WTC11 (cell line): ENCODE measurements around the gene CUL1. TPM values are rescaled to one million over a fixed set of nuclear protein-coding genes. Genes with fewer than 3 reads are reported as not detected.

Experiments used
- ATAC-seq: fragments of 200-7000 bp; cut with Tn5 transposase; 2 replicates; pipeline ENCODE4 v1.10.0; 2021; ENCODE audit warnings: mild to moderate bottlenecking, moderate library complexity
- CTCF ChIA-PET: fragments of 300-600 bp; sonication (Branson Sonifier 250); formaldehyde crosslinking; loops from one replicate; lab custom pipeline; 2021; ENCODE audit warnings: antibody characterized with exemption; lab: Charles Lee
- POLR2A ChIA-PET: fragments of 350-600 bp; sonication (Branson Sonifier 250); formaldehyde crosslinking; loops from one replicate; lab custom pipeline; 2021; ENCODE audit warnings: antibody characterized with exemption; lab: Charles Lee
- DNase-seq: peaks from one replicate; pipeline ENCODE4 v3.0.0; 2021; ENCODE audit warnings: low spot score
- H3K27ac Mint-ChIP-seq: 2 replicates; pipeline ENCODE4 v1.8.0; 2021; ENCODE audit warnings: mixed read lengths
- H3K27me3 Mint-ChIP-seq: 2 replicates; pipeline ENCODE4 v1.8.0; 2021; ENCODE audit warnings: low read depth, mild to moderate bottlenecking, moderate library complexity, mixed read lengths
- H3K36me3 Mint-ChIP-seq: 2 replicates; pipeline ENCODE4 v1.8.0; 2021; ENCODE audit warnings: mixed read lengths
- H3K4me1 Mint-ChIP-seq: 2 replicates; pipeline ENCODE4 v1.8.0; 2022; ENCODE audit warnings: mixed read lengths
- H3K4me3 Mint-ChIP-seq: 2 replicates; pipeline ENCODE4 v1.8.0; 2021; ENCODE audit warnings: mild to moderate bottlenecking, moderate library complexity, mixed read lengths
- H3K9me3 Mint-ChIP-seq: 2 replicates; pipeline ENCODE4 v1.8.0; 2021; ENCODE audit warnings: mixed read lengths
- CREM ChIP-seq: sonication (generic); formaldehyde crosslinking; IDR thresholded peaks from 2 replicates; pipeline ENCODE4 v1.8.1; 2022; ENCODE audit warnings: mild to moderate bottlenecking, missing genetic modification reagents, moderate library complexity
- EMX1 ChIP-seq: fragments of 250-450 bp; sonication (Bioruptor Pico); IDR thresholded peaks from 2 replicates; pipeline ENCODE4 v1.8.0; 2021; ENCODE audit warnings: mild to moderate bottlenecking
- GABPB1 ChIP-seq: sonication (generic); formaldehyde crosslinking; IDR thresholded peaks from 2 replicates; pipeline ENCODE4 v1.8.1; 2023; ENCODE audit warnings: mild to moderate bottlenecking, missing genetic modification reagents
- JAZF1 ChIP-seq: fragments of 250-450 bp; sonication (Bioruptor Pico); IDR thresholded peaks from 2 replicates; pipeline ENCODE4 v1.9.0; 2021; ENCODE audit warnings: moderate library complexity, mild to moderate bottlenecking, inconsistent platforms
- MXD4 ChIP-seq: fragments of 250-450 bp; sonication (Bioruptor Pico); IDR thresholded peaks from 2 replicates; pipeline ENCODE4 v1.8.0; 2021; ENCODE audit warnings: mild to moderate bottlenecking, moderate library complexity, borderline replicate concordance
- NR3C1 ChIP-seq: sonication (generic); formaldehyde crosslinking; conservative IDR thresholded peaks from 2 replicates; pipeline ENCODE4 v1.8.1; 2023; ENCODE audit warnings: low read depth, mild to moderate bottlenecking, missing genetic modification reagents
- OVOL2 ChIP-seq: fragments of 250-450 bp; sonication (Bioruptor Pico); IDR thresholded peaks from 2 replicates; pipeline ENCODE4 v1.9.0; 2021; ENCODE audit warnings: mild to moderate bottlenecking, borderline replicate concordance
- PRRX2 ChIP-seq: fragments of 250-450 bp; sonication (Bioruptor Pico); IDR thresholded peaks from 2 replicates; pipeline ENCODE4 v1.8.0; 2021; ENCODE audit warnings: mild to moderate bottlenecking
- SP1 ChIP-seq: sonication (generic); formaldehyde crosslinking; conservative IDR thresholded peaks from 2 replicates; pipeline ENCODE4 v1.8.1; 2022; ENCODE audit warnings: missing genetic modification reagents
- TCF7 ChIP-seq: sonication (generic); formaldehyde crosslinking; IDR thresholded peaks from 2 replicates; pipeline ENCODE4 v1.8.0; 2022; ENCODE audit warnings: mild to moderate bottlenecking, low read depth, missing genetic modification reagents, moderate library complexity
- TEAD1 ChIP-seq: sonication (generic); formaldehyde crosslinking; IDR thresholded peaks from 2 replicates; pipeline ENCODE4 v1.8.0; 2022; ENCODE audit warnings: mild to moderate bottlenecking, missing genetic modification reagents
- ZBTB21 ChIP-seq: sonication (generic); formaldehyde crosslinking; IDR thresholded peaks from 2 replicates; pipeline ENCODE4 v1.8.1; 2023; ENCODE audit warnings: mild to moderate bottlenecking, missing genetic modification reagents, borderline replicate concordance
- ZNF219 ChIP-seq: sonication (generic); formaldehyde crosslinking; IDR thresholded peaks from 2 replicates; pipeline ENCODE4 v1.8.0; 2023; ENCODE audit warnings: missing genetic modification reagents, mild to moderate bottlenecking, borderline replicate concordance
- ZNF317 ChIP-seq: sonication (generic); formaldehyde crosslinking; IDR thresholded peaks from 2 replicates; pipeline ENCODE4 v1.8.1; 2023; ENCODE audit warnings: low read depth, mild to moderate bottlenecking, moderate library complexity, missing genetic modification reagents, borderline replicate concordance
- total RNA-seq: library from RNA; stranded (reverse); gene quantifications from 3 replicates; pipeline ENCODE4 v1.2.3, GENCODE V29; 2021
- TF ChIP-seq, protein P1 (sequence below): sonication (generic); formaldehyde crosslinking; IDR thresholded peaks from 2 replicates; pipeline ENCODE4 v1.8.1; 2022; ENCODE audit warnings: low read depth, mild to moderate bottlenecking, moderate library complexity, missing genetic modification reagents, borderline replicate concordance
- TF ChIP-seq, protein P2 (sequence below): sonication (generic); formaldehyde crosslinking; IDR thresholded peaks from 2 replicates; pipeline ENCODE4 v1.8.1; 2022; ENCODE audit warnings: missing genetic modification reagents, borderline replicate concordance
- TF ChIP-seq, protein P3 (sequence below): sonication (generic); formaldehyde crosslinking; IDR thresholded peaks from 2 replicates; pipeline ENCODE4 v1.8.0; 2022; ENCODE audit warnings: mild to moderate bottlenecking, missing genetic modification reagents
- TF ChIP-seq, protein P4 (sequence below): sonication (generic); formaldehyde crosslinking; IDR thresholded peaks from 2 replicates; pipeline ENCODE4 v1.8.1; 2023; ENCODE audit warnings: mild to moderate bottlenecking, missing genetic modification reagents, moderate library complexity
- TF ChIP-seq, protein P5 (sequence below): fragments of 250-450 bp; sonication (Bioruptor Pico); IDR thresholded peaks from 2 replicates; pipeline ENCODE4 v1.9.0; 2021; ENCODE audit warnings: mild to moderate bottlenecking
- TF ChIP-seq, protein P6 (sequence below): sonication (generic); formaldehyde crosslinking; IDR thresholded peaks from 2 replicates; pipeline ENCODE4 v1.8.0; 2022; ENCODE audit warnings: missing genetic modification reagents

The CUL1 gene
- total RNA-seq, 1 experiment from 2014 or later, result 50.5 TPM

DNA sequence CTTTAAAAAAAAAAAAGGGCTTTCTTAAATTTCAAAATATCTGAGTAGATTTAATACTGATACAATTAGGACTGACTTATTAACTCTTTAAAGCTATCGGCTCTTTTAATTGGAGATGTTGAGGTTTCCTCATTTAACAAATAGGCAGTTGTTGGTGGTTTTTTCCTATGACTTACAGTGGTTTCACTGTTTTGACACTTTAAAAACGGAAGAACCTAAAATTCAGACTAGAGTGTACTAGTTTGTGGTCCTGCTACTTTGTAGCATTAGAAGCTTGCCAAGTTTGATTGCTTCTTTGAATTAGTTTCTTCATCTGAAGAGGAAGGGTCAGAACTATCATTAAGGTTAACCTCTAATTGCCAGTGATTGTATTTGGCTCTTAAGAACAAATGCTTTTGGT lies 27.7 kb downstream of the CUL1 start (continued):
- TF ChIP-seq OVOL2 (CRISPR knock-in tag), result no peak
- TF ChIP-seq ZNF317 (CRISPR knock-in tag), result no peak
- TF ChIP-seq, protein P1, sequence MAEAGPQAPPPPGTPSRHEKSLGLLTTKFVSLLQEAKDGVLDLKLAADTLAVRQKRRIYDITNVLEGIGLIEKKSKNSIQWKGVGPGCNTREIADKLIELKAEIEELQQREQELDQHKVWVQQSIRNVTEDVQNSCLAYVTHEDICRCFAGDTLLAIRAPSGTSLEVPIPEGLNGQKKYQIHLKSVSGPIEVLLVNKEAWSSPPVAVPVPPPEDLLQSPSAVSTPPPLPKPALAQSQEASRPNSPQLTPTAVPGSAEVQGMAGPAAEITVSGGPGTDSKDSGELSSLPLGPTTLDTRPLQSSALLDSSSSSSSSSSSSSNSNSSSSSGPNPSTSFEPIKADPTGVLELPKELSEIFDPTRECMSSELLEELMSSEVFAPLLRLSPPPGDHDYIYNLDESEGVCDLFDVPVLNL (CRISPR knock-in tag), result no peak
- TF ChIP-seq, protein P2, sequence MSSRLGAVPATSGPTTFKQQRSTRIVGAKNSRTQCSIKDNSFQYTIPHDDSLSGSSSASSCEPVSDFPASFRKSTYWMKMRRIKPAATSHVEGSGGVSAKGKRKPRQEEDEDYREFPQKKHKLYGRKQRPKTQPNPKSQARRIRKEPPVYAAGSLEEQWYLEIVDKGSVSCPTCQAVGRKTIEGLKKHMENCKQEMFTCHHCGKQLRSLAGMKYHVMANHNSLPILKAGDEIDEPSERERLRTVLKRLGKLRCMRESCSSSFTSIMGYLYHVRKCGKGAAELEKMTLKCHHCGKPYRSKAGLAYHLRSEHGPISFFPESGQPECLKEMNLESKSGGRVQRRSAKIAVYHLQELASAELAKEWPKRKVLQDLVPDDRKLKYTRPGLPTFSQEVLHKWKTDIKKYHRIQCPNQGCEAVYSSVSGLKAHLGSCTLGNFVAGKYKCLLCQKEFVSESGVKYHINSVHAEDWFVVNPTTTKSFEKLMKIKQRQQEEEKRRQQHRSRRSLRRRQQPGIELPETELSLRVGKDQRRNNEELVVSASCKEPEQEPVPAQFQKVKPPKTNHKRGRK (CRISPR knock-in tag), result no peak
- TF ChIP-seq, protein P3, sequence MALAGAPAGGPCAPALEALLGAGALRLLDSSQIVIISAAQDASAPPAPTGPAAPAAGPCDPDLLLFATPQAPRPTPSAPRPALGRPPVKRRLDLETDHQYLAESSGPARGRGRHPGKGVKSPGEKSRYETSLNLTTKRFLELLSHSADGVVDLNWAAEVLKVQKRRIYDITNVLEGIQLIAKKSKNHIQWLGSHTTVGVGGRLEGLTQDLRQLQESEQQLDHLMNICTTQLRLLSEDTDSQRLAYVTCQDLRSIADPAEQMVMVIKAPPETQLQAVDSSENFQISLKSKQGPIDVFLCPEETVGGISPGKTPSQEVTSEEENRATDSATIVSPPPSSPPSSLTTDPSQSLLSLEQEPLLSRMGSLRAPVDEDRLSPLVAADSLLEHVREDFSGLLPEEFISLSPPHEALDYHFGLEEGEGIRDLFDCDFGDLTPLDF (CRISPR knock-in tag), result no peak
- no peak for TF ChIP-seq MXD4 (CRISPR knock-in tag)
- no peak for TF ChIP-seq TCF7
- no peak for TF ChIP-seq CREM (CRISPR knock-in tag)
- TF ChIP-seq, protein P4, sequence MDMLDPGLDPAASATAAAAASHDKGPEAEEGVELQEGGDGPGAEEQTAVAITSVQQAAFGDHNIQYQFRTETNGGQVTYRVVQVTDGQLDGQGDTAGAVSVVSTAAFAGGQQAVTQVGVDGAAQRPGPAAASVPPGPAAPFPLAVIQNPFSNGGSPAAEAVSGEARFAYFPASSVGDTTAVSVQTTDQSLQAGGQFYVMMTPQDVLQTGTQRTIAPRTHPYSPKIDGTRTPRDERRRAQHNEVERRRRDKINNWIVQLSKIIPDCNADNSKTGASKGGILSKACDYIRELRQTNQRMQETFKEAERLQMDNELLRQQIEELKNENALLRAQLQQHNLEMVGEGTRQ (CRISPR knock-in tag), result no peak
- TF ChIP-seq, protein P5, sequence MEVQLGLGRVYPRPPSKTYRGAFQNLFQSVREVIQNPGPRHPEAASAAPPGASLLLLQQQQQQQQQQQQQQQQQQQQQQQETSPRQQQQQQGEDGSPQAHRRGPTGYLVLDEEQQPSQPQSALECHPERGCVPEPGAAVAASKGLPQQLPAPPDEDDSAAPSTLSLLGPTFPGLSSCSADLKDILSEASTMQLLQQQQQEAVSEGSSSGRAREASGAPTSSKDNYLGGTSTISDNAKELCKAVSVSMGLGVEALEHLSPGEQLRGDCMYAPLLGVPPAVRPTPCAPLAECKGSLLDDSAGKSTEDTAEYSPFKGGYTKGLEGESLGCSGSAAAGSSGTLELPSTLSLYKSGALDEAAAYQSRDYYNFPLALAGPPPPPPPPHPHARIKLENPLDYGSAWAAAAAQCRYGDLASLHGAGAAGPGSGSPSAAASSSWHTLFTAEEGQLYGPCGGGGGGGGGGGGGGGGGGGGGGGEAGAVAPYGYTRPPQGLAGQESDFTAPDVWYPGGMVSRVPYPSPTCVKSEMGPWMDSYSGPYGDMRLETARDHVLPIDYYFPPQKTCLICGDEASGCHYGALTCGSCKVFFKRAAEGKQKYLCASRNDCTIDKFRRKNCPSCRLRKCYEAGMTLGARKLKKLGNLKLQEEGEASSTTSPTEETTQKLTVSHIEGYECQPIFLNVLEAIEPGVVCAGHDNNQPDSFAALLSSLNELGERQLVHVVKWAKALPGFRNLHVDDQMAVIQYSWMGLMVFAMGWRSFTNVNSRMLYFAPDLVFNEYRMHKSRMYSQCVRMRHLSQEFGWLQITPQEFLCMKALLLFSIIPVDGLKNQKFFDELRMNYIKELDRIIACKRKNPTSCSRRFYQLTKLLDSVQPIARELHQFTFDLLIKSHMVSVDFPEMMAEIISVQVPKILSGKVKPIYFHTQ (CRISPR knock-in tag), result no peak

DNA sequence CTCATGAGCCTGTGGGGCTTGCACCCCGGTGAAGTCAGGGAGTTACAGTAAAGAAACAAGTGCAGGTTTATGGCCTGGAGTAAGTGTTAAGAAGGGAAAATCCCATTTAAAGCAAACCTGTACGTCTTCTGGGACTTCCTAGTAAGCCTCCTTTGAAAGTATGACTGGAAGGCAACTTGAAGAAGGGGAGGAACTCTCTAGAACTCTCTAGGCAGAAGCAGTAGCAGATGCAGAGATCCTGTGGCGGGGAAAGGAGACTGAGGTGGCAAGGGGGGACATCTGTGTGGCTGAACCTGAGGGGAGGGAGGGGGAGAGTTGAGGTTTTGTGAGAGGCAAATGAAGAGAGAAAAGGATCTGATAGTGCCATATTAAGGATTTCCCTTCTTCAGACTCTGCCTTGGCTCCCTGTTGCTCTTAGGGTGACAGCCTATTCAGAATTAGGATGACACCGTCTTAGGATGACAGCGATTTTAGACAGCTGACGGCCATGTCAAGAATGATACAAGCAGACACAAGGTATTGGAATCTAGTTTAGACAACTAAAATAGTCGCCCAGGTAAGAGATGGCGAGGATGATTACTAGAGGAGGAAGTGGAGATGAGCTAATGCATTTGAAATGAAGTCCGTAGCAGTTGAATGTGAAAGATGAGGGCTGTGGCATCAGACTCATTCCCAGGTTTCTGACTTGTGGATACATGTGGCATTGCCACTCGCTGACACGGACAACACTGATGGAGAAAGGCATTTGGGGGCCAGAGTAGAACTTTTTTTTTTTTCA lies 29.0 kb downstream of the CUL1 start:
- Mint-ChIP-seq H3K36me3 (peaks cover 21% of the 10 kb centered on the region), H3K27me3 (no peaks in the 10 kb centered on the region), H3K4me1 (peaks cover 38% of the 10 kb centered on the region), H3K27ac (no peak overlapping the region), H3K4me3 (no peak overlapping the region), H3K9me3 (no peaks in the 10 kb centered on the region)
- ChIA-PET POLR2A (no interaction called here), CTCF (no interaction called here)
- no peak for DNase-seq
- ATAC-seq, result peak; percentile 28; the same call in 1 of the 2 replicates
- TF ChIP-seq NR3C1 (CRISPR knock-in tag) (no peak), JAZF1 (CRISPR knock-in tag) (no peak), SP1 (CRISPR knock-in tag) (no peak), PRRX2 (CRISPR knock-in tag) (no peak), TEAD1 (CRISPR knock-in tag) (no peak), ZBTB21 (CRISPR knock-in tag) (no peak), ZNF219 (no peak), GABPB1 (CRISPR knock-in tag) (no peak), EMX1 (CRISPR knock-in tag) (no peak)
- TF ChIP-seq, protein P6, sequence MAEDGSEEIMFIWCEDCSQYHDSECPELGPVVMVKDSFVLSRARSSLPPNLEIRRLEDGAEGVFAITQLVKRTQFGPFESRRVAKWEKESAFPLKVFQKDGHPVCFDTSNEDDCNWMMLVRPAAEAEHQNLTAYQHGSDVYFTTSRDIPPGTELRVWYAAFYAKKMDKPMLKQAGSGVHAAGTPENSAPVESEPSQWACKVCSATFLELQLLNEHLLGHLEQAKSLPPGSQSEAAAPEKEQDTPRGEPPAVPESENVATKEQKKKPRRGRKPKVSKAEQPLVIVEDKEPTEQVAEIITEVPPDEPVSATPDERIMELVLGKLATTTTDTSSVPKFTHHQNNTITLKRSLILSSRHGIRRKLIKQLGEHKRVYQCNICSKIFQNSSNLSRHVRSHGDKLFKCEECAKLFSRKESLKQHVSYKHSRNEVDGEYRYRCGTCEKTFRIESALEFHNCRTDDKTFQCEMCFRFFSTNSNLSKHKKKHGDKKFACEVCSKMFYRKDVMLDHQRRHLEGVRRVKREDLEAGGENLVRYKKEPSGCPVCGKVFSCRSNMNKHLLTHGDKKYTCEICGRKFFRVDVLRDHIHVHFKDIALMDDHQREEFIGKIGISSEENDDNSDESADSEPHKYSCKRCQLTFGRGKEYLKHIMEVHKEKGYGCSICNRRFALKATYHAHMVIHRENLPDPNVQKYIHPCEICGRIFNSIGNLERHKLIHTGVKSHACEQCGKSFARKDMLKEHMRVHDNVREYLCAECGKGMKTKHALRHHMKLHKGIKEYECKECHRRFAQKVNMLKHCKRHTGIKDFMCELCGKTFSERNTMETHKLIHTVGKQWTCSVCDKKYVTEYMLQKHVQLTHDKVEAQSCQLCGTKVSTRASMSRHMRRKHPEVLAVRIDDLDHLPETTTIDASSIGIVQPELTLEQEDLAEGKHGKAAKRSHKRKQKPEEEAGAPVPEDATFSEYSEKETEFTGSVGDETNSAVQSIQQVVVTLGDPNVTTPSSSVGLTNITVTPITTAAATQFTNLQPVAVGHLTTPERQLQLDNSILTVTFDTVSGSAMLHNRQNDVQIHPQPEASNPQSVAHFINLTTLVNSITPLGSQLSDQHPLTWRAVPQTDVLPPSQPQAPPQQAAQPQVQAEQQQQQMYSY (CRISPR knock-in tag), result no peak
